ENCODE results near the gene NUB1.

The NUB1 gene

DNA sequence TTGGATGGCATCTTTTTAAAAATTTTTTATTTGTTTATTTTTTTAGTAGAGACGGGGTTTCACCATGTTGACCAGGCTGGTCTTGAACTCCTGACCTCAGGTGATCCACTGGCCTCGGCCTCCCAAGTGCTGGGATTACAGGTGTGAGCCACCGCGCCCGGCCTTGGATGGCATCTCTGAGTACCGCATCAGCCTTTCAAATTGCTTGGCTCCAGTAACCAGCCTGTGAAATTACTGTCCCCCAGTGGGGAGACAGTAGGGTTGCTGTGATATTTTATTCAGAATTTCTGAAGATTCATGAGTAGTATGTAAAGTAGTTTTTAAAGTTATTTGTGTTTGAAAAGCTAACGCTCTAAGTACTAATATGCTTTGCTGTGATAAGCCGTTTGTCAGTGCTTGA, 1.2 kb downstream of the NUB1 start:
- Histone ChIP-seq H3K9me2 (ENCODE audit: low read depth, low read length) (no peaks in the 10 kb centered on the region), H3K27me3 (ENCODE audit: insufficient read depth, low read length) (no peaks in the 10 kb centered on the region), H3K4me2 (ENCODE audit: low read length) (peak overlapping the region; percentile 98), H3K4me1 (ENCODE audit: insufficient read depth, low read length, severe bottlenecking) (peaks cover 30% of the 10 kb centered on the region), H2AFZ (ENCODE audit: low read length) (no peak overlapping the region), H3K27ac (ENCODE audit: low read depth, low read length, poor library complexity, severe bottlenecking) (peak overlapping the region; percentile 42), H3K36me3 (ENCODE audit: insufficient read depth, low read length) (peaks cover 23% of the 10 kb centered on the region), H3F3A (ENCODE audit: insufficient read depth, low read length) (peaks cover 14% of the 10 kb centered on the region), H3K9ac (ENCODE audit: low read length) (peak overlapping the region; percentile 81), H3K4me3 (ENCODE audit: low read depth, low read length, poor library complexity, severe bottlenecking) (peak overlapping the region; percentile 85), H4K20me1 (ENCODE audit: insufficient read depth, low read length) (no peaks in the 10 kb centered on the region), H3K9me3 (ENCODE audit: low read length) (peaks cover 14% of the 10 kb centered on the region), H3K79me2 (ENCODE audit: insufficient read depth, low read length) (peaks cover 8% of the 10 kb centered on the region)
- TF ChIP-seq EZH2 (IDR thresholded peaks at IDR 0.05; ENCODE audit: borderline replicate concordance, low read length) (no peak), CTCF (IDR thresholded peaks at IDR 0.05; ENCODE audit: low read length) (peak; percentile 12; the same call in 1 of the 2 replicates)

- H4K20me1 ChIP-seq (ENCODE audit: insufficient read depth, low read length) = no peaks in the 10 kb centered on the region
- H2AFZ ChIP-seq (ENCODE audit: low read length) = no peak overlapping the region
- H3K27me3 ChIP-seq (ENCODE audit: insufficient read depth, low read length) = no peaks in the 10 kb centered on the region
- H3K36me3 ChIP-seq (ENCODE audit: insufficient read depth, low read length) = peaks cover 26% of the 10 kb centered on the region
- peaks cover 14% of the 10 kb centered on the region for H3F3A ChIP-seq (ENCODE audit: insufficient read depth, low read length)
- H3K9ac ChIP-seq (ENCODE audit: low read length) = no peak overlapping the region
- no peak overlapping the region for H3K4me2 ChIP-seq (ENCODE audit: low read length)
- H3K79me2 ChIP-seq (ENCODE audit: insufficient read depth, low read length) = peaks cover 8% of the 10 kb centered on the region
- no peaks in the 10 kb centered on the region for H3K9me2 ChIP-seq (ENCODE audit: low read depth, low read length)
- no peak overlapping the region for H3K4me3 ChIP-seq (ENCODE audit: low read depth, low read length, poor library complexity, severe bottlenecking)
- no peak overlapping the region for H3K27ac ChIP-seq (ENCODE audit: low read depth, low read length, poor library complexity, severe bottlenecking)
- peaks cover 10% of the 10 kb centered on the region for H3K9me3 ChIP-seq (ENCODE audit: low read length)
- peaks cover 31% of the 10 kb centered on the region for H3K4me1 ChIP-seq (ENCODE audit: insufficient read depth, low read length, severe bottlenecking)
- TF ChIP-seq EZH2 (IDR thresholded peaks at IDR 0.05; ENCODE audit: borderline replicate concordance, low read length) = no peak
Observed at GRCh38 chr7:151343516-151343915, 1.9 kb downstream of the NUB1 start.

GRCh38 chr7:151345576-151346469, 4.2 kb downstream of the NUB1 start:
- Histone ChIP-seq H3F3A (ENCODE audit: insufficient read depth, low read length) (peaks cover 7% of the 10 kb centered on the region), H3K4me3 (ENCODE audit: low read depth, low read length, poor library complexity, severe bottlenecking) (no peak overlapping the region), H4K20me1 (ENCODE audit: insufficient read depth, low read length) (no peaks in the 10 kb centered on the region), H3K27me3 (ENCODE audit: insufficient read depth, low read length) (no peaks in the 10 kb centered on the region), H3K4me1 (ENCODE audit: insufficient read depth, low read length, severe bottlenecking) (peaks cover 41% of the 10 kb centered on the region), H3K27ac (ENCODE audit: low read depth, low read length, poor library complexity, severe bottlenecking) (peak overlapping the region; percentile 1), H3K9me3 (ENCODE audit: low read length) (no peaks in the 10 kb centered on the region), H3K4me2 (ENCODE audit: low read length) (no peak overlapping the region), H3K9me2 (ENCODE audit: low read depth, low read length) (no peaks in the 10 kb centered on the region), H2AFZ (ENCODE audit: low read length) (no peak overlapping the region), H3K36me3 (ENCODE audit: insufficient read depth, low read length) (peaks cover 35% of the 10 kb centered on the region), H3K79me2 (ENCODE audit: insufficient read depth, low read length) (peaks cover 8% of the 10 kb centered on the region), H3K9ac (ENCODE audit: low read length) (no peak overlapping the region)
- TF ChIP-seq CTCF (IDR thresholded peaks at IDR 0.05; ENCODE audit: low read length) (no peak), EZH2 (IDR thresholded peaks at IDR 0.05; ENCODE audit: borderline replicate concordance, low read length) (no peak)
